NCI-H2196 (cell line): Measurements from ENCODE around the gene OR4K5.
"Not testable (repeated sequence)": the region's sequence is repeated elsewhere in the genome, so short reads cannot be mapped to it uniquely, and the experiment has no call there.

ENCODE experiments used
- DNase-seq: peaks from one replicate; lab custom pipeline; 2025; ENCODE audit not compliant: unreplicated experiment; lab: John Stamatoyannopoulos, UW

Gene OR4K5, protein sequence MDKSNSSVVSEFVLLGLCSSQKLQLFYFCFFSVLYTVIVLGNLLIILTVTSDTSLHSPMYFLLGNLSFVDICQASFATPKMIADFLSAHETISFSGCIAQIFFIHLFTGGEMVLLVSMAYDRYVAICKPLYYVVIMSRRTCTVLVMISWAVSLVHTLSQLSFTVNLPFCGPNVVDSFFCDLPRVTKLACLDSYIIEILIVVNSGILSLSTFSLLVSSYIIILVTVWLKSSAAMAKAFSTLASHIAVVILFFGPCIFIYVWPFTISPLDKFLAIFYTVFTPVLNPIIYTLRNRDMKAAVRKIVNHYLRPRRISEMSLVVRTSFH

DNA sequence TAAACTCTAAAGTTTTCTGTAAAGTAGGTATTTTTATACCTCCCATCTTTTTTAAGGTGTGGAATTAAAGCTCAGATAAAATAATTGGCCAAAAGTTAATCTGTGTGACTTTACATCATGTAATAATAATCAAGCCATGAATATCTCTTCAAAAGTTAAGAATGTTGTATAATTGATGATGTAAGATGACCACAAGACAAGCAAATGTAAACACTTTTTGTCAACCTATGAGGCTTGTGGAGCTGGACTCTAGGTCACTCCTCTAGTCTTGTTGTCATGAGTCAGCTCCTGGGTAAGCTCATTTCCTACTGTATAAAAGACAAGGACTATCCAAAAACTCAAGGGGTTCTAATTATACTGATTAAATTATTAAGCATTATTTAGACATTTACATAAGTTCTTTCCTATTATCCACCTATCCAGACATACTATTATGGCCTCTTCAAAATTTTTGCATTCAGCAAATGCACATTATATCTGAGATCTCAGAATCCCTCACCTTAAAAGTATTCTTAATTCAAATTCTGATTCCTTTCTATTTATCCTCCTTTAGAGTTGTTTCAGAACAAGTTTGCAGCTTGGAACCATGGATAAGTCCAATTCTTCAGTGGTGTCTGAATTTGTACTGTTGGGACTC lies at the start of gene OR4K5:
Gene OR4K5 (plus strand): TSS at position 587 of the 637 bp plus-strand sequence. CDS start 0 bp downstream, at position 587.
- DNase-seq: no peak

DNA sequence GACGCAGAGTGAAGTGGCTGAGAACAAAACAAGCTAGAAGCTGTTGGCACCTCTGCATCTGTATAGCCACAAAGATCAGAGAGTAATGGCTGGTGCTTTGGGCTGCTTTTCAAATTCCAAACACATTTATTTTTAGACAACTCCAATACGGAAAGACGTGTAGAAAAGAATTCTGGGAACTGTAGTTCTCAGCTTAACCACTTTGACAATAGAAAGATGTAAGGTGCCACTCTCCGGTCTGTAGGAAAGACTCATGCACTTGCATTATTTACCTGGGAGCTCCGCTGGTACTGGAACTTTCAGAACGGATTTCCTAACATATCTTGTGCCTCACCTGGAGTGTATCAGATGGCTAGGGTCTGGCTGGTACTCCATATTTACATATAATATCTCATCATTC lies 47.2 kb upstream of the OR4K5 start:
- no peak for DNase-seq

DNA sequence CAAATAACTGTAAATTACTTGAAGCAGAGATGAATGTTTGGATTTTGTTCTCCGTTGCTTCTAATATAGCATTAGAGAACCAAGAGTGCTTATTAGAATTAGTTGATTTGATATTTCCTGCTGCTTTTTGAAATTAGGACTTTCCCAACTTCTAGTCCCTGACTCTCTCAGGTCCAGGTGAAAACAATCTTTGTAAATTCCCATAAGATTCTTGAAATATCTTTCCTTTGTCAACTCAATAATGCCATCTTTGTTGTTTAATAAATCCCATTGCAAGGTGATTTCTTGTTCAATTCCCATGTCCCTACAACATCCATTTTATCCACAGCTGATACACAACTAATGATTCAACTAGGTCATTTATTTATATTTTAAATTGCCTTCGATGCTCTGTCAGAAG lies 45.6 kb upstream of the OR4K5 start, which contains the start of gene OR4K2:
Gene OR4K2 (plus strand): TSS at position 301 of the 400 bp plus-strand sequence. CDS start 1,126 bp downstream, outside the sequence.
- no peak for DNase-seq

DNA sequence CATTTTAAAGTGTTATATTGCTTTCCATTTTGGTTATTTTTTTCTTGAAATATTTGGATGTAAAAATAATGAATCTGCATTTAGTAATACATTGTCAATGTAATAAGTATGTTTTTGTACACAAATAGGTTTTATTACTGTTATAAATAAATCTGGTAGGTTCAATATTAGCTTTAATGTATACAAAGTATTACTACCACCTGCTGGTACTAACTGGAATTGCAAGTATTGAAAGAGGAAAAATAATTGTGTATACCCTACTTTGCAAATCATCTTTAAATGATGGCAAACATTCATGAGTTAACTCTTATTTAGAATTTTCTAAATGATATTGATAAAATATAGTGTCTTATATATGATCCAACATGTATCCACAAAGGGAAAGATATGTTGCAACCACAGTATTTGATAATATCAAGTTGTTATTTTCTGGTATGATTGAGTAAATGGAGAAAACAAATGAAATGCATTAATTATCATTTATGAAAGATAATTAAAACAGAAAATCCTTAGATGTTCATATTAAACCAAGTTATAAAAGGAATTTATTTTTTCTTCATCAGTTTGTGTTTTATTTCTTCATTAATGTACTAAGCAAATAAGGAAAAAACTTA lies 42.3 kb upstream of the OR4K5 start:
- DNase-seq: no peak

DNA sequence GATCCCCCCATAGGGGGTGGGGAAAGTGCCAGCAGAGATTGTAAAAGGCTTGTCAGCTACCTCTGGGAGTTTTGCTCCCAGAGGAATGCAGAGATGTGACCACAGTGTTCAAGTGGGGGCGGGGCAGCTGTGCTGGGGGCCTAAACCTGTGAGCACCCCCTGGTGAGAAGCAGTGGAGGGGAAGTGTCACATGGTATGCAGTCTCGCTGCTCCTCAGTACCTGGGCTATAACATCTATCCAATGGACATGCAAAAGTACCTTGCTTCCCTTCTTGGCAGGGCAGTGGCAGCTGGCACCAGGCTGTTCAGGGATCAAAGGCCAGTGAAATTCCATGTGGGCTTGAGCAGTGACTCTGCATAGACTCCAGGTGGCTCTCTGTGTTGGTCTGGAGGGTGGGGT lies 25.1 kb upstream of the OR4K5 start:
- DNase-seq: no peak

DNA sequence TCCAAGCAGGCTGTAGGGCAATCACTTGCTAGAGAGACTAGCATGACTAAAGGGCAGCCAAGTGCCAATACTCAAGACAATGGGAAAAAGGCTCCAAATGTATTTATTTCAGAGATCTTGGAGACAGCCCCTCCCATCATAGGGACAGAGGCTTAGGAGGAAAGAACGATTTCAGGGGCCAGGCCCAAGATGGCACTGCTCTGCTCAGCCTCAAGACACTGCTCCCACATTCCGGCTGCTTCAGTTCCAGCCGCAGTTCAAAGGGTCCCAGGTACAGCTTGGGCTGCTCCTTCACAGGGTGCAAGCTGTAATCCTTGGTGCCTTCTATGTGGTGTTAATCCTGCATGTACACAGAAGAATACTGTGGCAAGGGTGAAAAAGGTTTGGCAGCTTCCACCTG lies 19.4 kb upstream of the OR4K5 start:
- DNase-seq: no peak

DNA sequence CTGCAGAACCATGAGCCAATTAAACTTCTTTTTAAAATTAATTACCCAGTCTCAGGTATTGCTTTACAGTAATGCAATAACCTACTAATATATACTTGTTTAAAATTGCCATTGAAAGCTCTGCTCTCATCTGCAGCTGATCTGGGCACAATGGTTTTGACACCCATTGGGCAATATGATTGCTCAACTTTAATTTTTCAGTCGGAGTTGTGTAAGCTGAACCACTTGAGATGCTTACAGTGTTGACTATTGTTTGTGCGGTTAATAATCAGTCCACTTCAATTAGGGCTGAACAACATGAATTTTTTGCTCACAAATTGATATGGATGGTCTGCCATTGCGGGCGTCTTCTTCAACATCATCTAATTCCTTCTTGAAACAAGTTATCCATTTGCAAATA lies 18.0 kb upstream of the OR4K5 start:
- no peak for DNase-seq

DNA sequence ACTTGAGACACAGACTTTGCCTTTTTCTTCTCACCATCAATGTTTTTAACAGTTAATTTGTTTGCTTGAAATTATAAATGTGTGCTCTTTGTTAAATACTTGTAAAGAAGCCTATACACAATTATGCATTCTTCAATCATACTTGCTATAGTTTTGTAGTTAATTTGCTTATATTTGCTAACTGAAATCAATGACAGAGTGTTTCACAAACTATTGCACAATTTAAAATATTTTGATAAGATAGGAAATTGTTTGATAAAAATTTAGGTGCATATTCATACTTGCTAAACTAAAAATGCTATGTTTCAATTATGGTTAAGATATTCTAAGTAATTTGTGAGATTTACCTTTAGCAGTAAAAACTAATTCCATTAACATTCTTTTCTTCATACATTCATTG lies 13.7 kb upstream of the OR4K5 start:
- no peak for DNase-seq

DNA sequence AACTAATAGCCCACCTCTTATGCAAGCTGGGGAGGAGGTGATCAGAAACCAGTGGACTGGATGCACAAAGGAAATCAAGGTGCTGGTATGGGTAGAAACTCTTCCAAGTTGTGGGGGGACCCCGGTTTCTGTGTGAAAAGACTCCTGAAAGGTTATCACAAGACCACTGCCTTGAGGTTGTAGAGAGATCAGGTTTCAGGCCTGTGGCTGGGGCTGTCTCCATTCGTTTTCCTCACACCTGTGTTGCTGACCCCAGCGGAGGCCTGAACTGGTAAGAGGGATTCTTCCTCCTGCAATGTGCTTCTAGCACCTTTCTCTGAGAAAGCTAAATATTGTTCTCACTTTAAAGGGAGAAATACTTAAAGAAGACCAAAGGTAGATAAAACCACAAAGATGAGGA lies 9.3 kb upstream of the OR4K5 start:
- no peak for DNase-seq

DNA sequence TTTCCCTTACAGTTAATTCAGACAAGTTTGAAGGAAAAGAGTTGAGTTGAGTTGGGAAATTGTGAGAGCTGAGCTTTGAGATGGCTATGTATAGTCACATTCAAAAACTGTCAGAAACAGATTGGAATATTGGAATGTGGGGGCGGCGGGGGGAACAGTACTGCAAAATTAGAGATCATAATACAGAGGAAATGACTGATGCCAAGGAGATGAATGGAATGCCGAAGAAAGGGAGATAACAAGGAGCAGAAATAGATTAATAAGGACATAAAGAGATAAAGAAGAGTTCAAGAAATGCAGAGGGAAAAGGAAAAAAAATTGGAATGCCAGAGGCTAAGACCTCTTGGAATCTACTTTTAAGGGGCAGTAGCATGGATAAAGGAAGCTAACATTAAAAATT lies 3.2 kb upstream of the OR4K5 start:
- DNase-seq: no peak

DNA sequence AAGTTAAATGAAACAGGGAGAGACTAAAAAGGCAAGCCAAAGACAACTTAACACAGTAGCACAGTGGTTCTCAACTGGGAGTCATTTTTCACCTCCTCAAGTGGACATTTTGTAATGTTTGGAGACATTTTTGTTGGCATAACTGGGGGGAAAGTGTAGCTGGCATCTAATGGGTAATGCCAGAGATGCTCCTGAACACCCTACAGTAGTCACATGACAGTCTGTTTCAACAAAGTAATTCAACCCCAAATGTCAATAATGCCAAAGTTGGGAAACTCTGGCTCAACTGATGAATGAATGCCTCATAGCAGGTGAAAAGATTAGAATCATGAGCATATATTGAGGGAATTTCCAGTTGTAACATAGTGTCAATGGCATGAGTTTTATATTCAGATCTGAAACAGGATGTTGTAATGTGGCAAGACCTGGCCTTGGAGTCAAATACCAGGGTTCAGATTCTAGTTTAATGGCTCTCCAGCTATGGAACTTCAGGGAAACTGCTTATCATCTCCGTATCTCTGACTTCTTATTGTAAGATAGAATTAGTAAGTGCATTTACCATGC lies 2.4 kb upstream of the OR4K5 start:
- no peak for DNase-seq

DNA sequence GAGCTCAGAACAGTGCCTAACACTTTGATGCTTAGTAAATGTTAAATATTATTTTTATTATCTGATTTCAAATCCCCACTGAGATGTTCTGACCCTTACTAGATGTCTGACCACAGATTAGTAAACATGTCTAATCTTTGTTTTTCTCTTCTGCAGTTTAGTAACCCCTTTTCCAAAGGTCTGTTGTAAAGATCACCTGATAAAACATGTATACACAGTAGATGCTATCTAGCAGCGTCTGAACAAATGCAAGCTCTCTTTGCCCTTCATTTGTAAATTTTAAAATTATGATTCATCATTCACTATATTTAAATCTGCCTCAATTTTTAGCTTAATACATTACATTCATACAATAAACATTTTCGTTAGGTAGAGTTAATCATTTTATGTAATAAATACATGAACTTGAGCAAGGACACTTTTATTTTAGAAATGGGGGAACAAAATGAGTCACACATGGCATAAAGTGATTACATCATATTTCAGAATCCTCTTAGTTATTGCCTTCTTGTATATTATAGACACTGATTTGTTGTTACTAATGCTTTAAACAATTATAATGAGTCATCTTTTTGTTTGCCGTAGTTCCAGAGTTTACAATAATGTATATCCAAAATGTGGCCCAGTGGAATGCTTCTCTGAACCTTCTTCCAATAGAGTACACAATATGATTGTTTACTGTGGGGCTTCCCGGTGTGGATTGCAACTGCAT lies 1.7 kb upstream of the OR4K5 start:
- DNase-seq: no peak

DNA sequence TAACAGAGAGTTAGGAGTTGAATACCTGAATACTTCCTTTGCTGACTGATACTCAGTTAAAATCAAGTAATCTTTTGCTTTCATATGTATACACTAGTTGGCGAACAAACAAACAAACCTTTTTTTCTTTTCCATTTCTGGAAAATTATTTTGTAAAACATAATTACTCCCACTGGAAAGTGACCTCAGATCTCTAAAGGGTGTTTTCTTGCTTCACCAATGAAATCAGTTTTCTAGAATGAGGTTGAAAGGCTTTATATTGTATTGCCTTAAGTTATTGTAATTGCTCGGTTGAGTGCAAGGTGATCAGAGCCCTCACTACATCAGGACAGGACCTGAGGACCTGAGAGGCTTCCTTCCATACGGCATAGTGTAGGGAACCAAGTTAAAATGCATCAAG lies 10.2 kb downstream of the OR4K5 start, which contains the start of gene OR4K1:
Gene OR4K1 (plus strand): TSS at position 301 of the 400 bp plus-strand sequence. CDS start 4,750 bp downstream, outside the sequence.
- no peak for DNase-seq

DNA sequence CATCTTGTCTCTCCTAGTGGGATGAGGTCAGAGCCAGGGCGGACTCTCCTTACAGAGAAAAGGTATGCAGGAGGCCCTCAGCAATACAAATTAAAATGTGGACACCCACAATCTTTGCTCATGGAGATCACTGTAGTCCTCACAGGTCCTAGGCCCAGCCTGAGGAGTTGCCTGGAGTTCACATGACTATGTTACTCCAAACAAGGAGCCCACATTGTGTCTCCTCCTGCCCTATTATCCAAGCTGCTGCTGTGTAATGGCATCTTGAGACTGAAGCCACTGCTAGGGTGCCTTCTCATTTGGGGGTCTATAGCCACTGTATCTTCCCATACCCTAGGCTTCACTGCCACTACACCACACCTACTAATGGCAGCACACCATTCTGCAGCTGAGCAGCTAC lies 21.3 kb downstream of the OR4K5 start:
- no peak for DNase-seq

DNA sequence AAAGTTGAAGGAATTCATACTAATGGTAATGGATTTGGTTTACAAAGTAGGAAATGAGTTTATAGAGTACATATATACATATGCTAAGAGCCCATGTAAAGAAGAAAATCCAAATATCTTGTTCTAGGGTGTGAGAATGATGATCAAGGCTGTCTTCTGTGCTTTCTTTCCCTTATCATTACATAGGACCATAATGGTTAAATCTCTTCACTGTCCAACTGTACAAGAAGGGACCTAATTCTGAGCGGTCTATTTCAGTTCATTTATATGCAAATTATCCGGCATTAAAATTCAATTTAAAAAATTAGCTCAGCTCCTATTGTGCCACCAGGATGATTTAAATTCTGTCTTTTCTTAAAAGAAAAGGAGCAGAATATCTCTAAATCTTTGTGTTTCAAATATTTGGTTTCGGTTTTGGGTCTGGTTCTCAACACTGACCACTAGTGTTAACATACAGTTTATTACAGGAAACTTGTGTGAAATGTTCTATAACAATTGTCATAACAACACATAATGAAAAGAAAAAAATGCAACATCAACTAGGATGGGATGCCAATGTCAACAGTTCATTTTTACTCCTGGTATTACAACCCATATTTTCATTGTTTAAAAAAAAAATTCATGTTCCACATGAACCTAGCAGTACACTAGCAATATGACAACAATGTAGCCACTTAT lies 27.1 kb downstream of the OR4K5 start:
- DNase-seq: no peak

DNA sequence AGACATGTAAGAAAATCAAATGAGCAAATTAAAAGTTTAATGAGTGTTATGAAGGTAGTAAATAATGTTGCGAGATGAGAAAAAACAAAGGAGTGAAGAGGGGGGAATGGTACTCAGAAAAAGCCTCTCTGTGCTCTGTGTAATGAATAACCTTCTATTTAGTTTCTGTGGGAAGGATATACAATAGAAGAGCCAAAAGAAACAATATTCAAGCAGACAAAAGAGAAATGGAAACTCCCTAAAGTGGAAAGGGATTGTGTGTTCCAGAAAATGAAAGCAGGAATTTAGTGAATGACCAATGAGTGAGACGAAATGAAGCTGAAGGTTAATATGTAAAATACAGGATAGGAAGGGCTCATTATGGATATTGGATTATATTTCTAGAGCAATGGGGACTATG lies 28.8 kb downstream of the OR4K5 start:
- DNase-seq: no peak

DNA sequence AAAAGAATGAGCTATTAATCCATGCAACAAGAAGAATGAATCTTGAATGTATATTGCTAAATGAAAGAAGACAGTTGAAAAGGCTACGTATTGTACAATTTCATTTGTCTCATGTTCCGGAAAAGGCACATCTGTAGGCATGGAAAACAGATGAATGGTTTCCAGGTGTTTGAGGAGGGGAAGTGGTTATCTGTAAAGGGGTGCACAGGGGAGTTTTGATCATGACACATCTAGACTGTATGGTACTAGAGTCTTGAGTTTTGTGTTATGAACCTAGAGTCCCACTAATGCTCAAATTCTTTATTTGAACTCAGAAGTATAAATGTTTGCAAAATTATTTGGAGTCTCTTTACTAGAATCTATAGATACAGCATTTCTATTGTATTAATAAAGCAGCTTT lies 49.3 kb downstream of the OR4K5 start:
- DNase-seq: not testable (repeated sequence)
